COR-L47 (cell line): ENCODE measurements around the gene TECPR2.

Experiments used
- DNase-seq: peaks from one replicate; lab custom pipeline; 2025; lab: John Stamatoyannopoulos, UW

TECPR2 gene

GRCh38 chr14:102375119-102375518, 12.4 kb downstream of the TECPR2 start:
- DNase-seq, result no peak

- no peak for DNase-seq
These were observed 15.0 kb downstream of the TECPR2 start for GRCh38 chr14:102377696-102378095.

GRCh38 chr14:102378830-102379229, 16.1 kb downstream of the TECPR2 start:
- no peak for DNase-seq

- DNase-seq, result no peak
These were observed 24.3 kb downstream of the TECPR2 start for GRCh38 chr14:102387086-102387485.

- DNase-seq, result no peak
These were observed 26.5 kb downstream of the TECPR2 start for GRCh38 chr14:102389246-102389645.

GRCh38 chr14:102390064-102390855, 27.5 kb downstream of the TECPR2 start:
- no peak for DNase-seq

- DNase-seq, result no peak
These were observed 29.8 kb downstream of the TECPR2 start for GRCh38 chr14:102392506-102392905.

GRCh38 chr14:102394717-102395375, 32.1 kb downstream of the TECPR2 start:
- DNase-seq, result no peak

GRCh38 chr14:102396521-102396920, 33.8 kb downstream of the TECPR2 start:
- DNase-seq, result no peak

- DNase-seq, result peak; percentile 5
These were observed 40.3 kb downstream of the TECPR2 start for GRCh38 chr14:102403028-102403427.

- no peak for DNase-seq
These were observed 44.5 kb downstream of the TECPR2 start for GRCh38 chr14:102407258-102407657.

- no peak for DNase-seq
These were observed 46.0 kb downstream of the TECPR2 start for GRCh38 chr14:102408724-102409123.

GRCh38 chr14:102415671-102416070, 52.9 kb downstream of the TECPR2 start:
- DNase-seq, result no peak

- no peak for DNase-seq
These were observed 54.3 kb downstream of the TECPR2 start for GRCh38 chr14:102417001-102417431.

- DNase-seq, result no peak
These were observed 54.9 kb downstream of the TECPR2 start for GRCh38 chr14:102417646-102418045.

- DNase-seq, result no peak
These were observed 55.6 kb downstream of the TECPR2 start for GRCh38 chr14:102418169-102418852.

- no peak for DNase-seq
These were observed 56.1 kb downstream of the TECPR2 start for GRCh38 chr14:102418853-102419240.

GRCh38 chr14:102419276-102419675, 56.5 kb downstream of the TECPR2 start:
- no peak for DNase-seq

GRCh38 chr14:102419716-102420115, 57.0 kb downstream of the TECPR2 start:
- DNase-seq, result no peak

- peak; percentile 3 for DNase-seq
These were observed 58.8 kb downstream of the TECPR2 start for GRCh38 chr14:102421411-102422057.

- DNase-seq, result no peak
These were observed 61.8 kb downstream of the TECPR2 start for GRCh38 chr14:102424520-102424919.

GRCh38 chr14:102424923-102425322, 62.2 kb downstream of the TECPR2 start:
- DNase-seq, result no peak
